Stimulated activated CD4-positive, alpha-beta T cell treated with anti-CD3 and anti-CD28 coated beads, Interleukin-15, amount 100 ng/mL, for 24 hours (primary cell): Measurements from ENCODE around the gene RARRES1.
"Not testable (repeated sequence)": the region's sequence is repeated elsewhere in the genome, so short reads cannot be mapped to it uniquely, and the experiment has no call there.

Experiments
- DNase-seq: peaks from one replicate; pipeline ENCODE4 v3.0.0-alpha.2; 2020

RARRES1 gene

DNA sequence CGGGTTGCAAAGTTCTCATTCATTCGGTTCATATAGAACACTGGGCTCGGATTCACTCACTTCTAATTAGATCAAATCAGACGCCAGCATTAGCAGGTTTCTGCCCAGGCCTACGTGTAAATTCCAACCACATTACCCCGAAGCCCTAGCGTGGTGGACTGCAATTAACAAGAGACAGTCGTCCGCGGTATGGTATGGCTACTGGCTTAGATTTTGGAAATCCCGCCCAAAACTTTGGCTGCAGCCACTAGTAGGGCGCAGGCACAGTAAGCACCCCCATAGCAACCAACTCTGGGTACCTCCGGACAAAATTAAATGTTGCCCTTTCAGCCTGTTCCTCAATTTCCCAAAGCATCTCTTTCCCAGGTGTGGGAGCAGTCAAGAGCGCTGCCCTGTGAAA, 771 bp downstream of the RARRES1 start:
- DNase-seq: no peak

GRCh38 chr3:158728851-158729250, 3.4 kb downstream of the RARRES1 start:
- no peak for DNase-seq

GRCh38 chr3:158728061-158728377, 4.2 kb downstream of the RARRES1 start:
- DNase-seq: no peak

DNA sequence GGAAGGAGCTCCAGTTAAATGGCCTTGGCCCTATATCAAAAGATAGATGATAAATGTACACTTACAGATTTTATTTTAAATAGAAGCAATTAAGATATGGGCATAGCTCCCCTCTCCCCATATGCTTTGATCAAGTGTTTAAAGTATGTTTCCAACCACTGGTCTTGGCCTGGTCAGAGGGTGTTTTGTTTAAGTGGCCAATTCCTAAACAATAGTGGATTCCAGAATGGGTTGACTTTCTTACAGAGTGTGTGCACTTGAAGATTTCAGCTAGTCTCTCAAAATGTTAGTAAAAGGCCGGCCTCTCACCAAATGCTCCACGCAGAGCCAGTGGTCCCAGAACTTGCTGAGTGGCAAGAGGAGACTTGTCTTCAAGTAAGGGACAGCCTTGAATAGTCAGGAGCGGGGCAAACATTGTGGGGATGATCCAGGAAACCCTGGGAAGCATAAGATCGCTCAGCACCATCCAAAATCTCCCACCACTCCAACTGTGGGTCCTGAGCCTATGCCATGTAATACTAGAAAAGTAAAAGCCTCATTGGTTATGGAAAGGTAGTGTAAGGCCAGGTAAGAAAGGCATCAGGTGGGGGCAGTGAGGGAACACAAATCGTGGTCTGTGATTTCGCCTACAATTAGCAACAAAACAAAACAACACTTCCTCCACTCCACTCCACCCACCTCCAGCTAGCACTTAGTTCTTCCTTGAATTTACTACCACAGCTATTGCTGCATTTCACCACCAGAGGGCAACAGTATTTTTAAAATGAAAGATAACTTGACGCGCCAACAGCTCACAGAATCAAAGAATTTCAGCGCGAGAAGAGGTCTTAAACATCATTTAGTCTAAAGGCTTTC, 4.8 kb downstream of the RARRES1 start:
- DNase-seq: peak; percentile 49

DNA sequence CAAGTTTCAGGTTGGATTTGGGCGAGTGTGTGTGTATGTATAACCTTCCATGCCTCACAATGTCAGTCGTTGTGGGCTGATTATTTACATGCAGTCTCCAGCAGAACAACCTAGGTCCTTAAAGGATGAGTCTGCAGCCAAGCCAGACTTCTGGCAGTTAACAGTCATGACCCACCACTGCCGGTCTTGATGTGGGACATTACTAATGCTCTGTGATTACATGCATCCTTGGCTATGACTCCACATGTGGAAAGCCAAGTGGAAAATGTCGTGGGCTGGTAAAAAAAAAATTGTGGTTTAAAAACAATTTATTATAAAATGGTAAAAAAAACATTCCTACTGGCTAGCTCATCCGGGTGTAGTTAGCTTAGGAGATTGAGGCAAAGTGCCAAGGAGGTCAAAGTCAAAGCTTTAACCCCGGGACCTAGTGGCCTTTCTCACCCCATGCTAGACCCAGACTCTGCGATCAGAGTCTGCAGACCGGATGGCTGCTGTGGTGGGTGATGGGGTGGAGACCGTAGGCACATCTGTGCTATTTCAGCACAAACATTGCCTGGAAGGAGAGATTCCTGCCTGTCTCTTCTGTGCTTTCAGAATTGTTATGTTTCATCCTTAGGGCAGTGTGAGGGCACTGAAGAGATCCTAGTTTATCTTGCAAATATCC, 6.8 kb downstream of the RARRES1 start:
- peak; percentile 21 for DNase-seq

DNA sequence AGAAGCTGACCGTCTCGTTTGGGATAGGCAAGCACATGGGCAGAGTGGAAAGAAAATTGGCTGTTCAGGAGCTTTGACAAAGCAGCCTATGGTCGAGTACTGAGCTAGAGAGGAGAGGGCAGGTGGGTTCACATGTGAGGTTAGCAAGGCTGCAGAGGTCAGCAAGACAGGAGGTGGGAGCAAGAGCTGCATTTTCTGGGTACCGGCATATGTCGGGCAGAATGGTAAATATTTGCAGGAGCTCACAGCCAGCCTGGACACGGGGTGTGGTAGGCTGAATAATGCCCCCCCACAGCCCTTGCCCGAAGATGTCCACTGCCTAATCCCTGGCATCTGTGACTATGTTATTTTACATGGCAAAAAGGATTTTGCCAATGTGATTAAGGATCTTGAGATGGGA, 8.3 kb downstream of the RARRES1 start:
- no peak for DNase-seq

GRCh38 chr3:158722108-158722507, 10.1 kb downstream of the RARRES1 start:
- no peak for DNase-seq

DNA sequence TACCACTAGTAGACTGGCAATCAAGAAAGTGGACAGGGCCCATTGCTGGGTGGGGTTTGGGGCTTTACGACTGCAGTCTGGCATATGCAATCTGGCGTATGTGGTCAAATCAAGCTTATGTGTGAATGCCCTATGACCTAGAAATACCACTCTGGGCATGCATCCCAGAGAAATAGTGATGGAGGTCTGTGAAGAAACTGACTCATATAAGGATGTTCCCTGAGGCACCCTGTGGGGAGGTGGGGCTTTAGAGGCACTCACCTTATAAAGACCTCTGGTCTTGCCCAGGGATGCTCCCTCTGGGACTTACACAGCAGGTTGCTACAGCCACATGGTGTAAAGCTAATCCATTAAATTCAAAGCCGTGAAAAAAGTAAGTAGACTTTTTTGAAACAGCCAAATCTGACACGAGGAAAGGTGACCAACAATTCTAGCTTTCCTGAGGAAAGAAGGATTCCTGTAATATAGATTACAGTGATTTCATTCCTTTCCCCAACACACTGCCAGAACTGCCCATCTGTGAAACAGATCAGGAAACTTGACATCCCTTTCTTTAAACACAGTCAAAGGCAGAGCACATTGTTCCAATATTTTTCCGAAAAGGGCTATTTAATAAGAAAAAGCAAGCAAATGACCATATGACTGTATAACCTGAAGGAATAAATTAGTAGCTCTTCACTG, 13.6 kb downstream of the RARRES1 start:
- DNase-seq: no peak

DNA sequence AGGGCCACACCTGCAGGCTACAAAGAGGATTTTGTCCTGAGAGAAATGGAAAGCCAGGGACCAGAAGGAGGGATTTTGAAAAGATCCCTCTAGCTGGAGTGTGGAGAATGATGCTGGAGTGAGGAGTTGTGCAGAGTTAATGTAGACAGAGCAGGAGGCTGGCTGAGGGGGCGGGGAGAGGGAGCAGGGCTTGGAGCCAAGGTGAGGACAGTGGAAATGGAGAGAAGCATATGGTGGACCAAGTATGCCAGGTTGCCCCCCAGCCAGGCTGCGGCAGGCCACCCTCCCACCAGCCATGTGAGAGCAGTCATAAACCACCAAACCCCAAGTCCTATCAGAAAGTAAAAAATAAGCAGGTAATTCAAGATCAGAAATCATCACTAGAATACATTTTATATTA, 14.7 kb downstream of the RARRES1 start:
- no peak for DNase-seq

DNA sequence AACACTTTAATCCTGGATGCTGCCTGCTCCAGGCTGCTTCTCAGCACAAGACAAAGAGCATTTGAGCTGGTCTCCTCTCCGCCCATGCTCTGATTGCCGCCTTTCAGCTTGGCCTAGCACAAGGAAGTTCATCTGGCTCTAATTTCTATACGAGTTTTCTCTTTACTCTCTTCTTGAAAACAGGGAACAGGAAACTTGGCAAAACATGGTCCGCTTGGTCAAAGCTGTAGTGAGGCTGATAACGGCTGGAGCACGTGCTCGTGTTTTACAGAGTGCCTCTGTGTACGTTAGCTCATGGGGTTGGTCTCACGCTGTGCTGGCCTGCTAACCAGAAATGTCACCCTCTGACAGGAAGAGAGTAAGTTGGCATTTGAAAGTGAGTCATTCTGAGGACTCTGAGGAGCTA, 19.2 kb downstream of the RARRES1 start:
- no peak for DNase-seq

- DNase-seq: no peak
Observed at GRCh38 chr3:158712443-158712842, 19.8 kb downstream of the RARRES1 start.

DNA sequence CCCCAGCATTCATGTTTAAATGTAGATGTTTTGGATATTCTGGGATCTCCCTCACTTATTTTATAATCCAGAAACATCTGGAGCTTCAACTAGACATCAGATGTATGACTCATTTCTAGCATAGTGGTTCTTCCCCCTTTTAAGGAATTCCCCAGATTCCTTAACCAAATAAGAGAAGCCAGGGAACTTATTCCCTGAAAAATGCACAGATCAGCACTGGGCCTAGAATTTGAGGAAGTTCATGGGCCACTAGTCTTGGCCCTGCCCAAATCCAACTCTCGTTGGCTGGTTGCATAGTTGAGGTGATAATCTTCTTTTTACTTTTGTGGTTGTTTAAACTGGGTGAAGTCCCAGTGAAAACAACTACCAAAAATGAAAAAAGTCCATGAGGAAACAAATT, 20.4 kb downstream of the RARRES1 start:
- no peak for DNase-seq

DNA sequence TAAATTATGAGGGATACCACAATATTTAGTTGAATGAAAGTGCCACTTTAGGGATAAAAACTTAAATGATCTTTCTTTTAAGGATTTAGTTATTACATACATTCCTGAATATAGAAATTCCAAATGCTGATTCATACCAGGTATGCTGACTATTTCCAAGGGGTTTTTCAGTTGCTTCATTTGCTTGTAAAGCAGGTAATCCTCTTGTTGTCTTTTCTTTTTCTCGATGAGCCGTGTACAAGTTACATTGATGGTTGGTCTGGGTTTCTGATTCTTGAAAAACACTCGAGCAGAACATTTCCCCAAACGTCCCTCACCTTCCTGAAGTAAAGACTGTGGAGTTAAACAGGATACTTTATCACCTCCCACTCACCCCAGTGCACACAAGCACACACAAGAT, 21.7 kb downstream of the RARRES1 start:
- DNase-seq: no peak

DNA sequence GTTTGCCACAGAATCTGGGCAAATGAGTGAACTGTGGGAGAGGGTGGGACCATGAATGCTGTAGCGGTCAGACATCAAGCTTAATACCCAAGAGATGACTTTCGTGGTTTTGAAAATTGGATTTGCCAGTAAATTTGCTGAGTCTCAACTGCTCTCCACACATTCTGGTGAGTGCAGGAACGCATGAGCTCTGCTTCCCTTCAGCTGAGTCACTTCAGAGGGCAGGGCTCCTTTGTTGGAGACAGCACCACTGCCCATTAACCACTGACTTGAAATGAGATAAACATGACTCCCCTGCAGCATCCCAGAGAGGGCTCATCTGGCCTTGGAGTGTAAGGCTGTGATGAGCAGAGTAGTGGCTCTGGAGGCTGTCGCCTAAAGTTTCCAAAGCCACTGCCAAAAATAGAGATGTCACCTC, 22.6 kb downstream of the RARRES1 start:
- DNase-seq: no peak

- no peak for DNase-seq
Observed at GRCh38 chr3:158703566-158703965, 28.7 kb downstream of the RARRES1 start.

DNA sequence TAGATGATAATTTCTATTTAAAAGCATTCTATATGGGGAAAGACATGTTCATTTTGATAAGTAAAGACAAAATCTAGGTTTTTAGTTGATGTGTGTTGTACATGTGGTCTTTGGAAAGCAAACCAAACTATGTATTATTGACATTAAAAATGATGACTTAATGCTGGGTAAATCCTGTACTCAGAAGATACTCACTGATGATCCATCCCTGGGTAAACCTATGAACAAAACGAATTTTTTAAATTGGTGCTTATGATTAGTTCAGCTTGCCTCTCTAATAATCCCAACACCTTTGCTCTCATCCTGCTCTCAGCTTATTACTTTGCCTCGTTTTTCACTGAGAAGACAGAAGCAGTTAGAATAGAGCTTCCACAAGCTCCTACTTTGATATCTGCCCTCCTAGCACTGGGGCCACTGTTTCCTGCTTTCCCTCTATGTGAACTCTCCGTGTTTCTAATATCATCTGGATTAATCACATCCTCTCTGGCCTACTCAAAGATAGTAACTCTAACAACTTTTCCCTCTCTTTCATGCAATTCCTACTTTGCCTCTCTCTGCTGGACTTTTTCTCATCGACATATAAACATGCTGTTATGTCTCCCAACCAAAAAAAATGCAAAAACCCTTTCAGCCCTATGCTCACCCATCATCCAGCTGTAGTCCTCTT, 29.3 kb downstream of the RARRES1 start:
- DNase-seq: no peak

GRCh38 chr3:158701420-158702065, 30.7 kb downstream of the RARRES1 start:
- no peak for DNase-seq

DNA sequence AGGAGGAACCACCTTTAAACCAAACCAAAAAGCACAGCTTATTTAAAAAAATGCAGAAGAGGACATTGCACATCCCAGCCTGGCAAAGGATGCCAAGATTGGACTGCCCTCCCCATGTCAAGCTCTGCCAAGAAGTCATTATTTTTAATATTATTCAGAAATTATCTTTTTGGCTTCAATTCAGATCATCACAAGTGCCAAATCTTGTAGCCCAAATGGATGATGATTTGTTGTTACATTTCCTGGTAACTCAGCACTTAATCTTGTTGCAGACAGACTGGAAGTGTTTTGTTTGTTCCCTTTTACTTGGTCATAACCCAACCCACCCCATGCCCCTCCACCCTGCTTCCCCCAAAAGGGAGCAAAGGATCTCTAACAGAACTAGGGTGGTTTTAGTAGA, 31.7 kb downstream of the RARRES1 start:
- no peak for DNase-seq

GRCh38 chr3:158696618-158697017, 35.6 kb downstream of the RARRES1 start:
- DNase-seq: no peak

- DNase-seq: not testable (repeated sequence)
Observed at GRCh38 chr3:158693866-158694456, 38.3 kb downstream of the RARRES1 start.

- no peak for DNase-seq
Observed at GRCh38 chr3:158685159-158685558, 47.1 kb downstream of the RARRES1 start.

- no peak for DNase-seq
Observed at GRCh38 chr3:158683230-158683962, 48.9 kb downstream of the RARRES1 start.
